Effector memory CD8-positive, alpha-beta T cell (primary cell): Measurements from ENCODE around the gene TMEM161A.
"Not testable (repeated sequence)": the region's sequence is repeated elsewhere in the genome, so short reads cannot be mapped to it uniquely, and the experiment has no call there.

Experiments
- ATAC-seq: fragments of 150-1000 bp; cut with Tn5 transposase; replicated peaks from 2 replicates; pipeline ENCODE4 v1.10.0; 2021; ENCODE audit warnings: mild to moderate bottlenecking, moderate library complexity
- DNase-seq, 3 experiments: peaks; one replicate each; pipeline ENCODE4 v3.0.0; 2021
- H3K27ac Mint-ChIP-seq, 2 donors: one replicate each; pipeline ENCODE4 v1.8.0; 2022; ENCODE audit warnings: mild to moderate bottlenecking in 2 of 2, mixed read lengths in 2 of 2, moderate library complexity in 2 of 2
- H3K27me3 Mint-ChIP-seq, 2 donors: one replicate each; pipeline ENCODE4 v1.8.0; 2022; ENCODE audit warnings: mixed read lengths in 2 of 2
- H3K36me3 Mint-ChIP-seq: one replicate; pipeline ENCODE4 v1.8.0; 2022; ENCODE audit warnings: mild to moderate bottlenecking, moderate library complexity, mixed read lengths; ENCODE audit not compliant: insufficient read depth
- H3K4me1 Mint-ChIP-seq, 2 donors: one replicate each; pipeline ENCODE4 v1.8.0; 2022; ENCODE audit warnings: low read depth in 2 of 2, mixed read lengths in 2 of 2
- H3K4me3 Mint-ChIP-seq, 2 donors: one replicate each; pipeline ENCODE4 v1.8.0; 2022; ENCODE audit warnings: mild to moderate bottlenecking in 2 of 2, mixed read lengths in 2 of 2, moderate library complexity in 2 of 2
- H3K9me3 Mint-ChIP-seq, 2 donors: one replicate each; pipeline ENCODE4 v1.8.0; 2022; ENCODE audit warnings: mixed read lengths in 2 of 2
- total RNA-seq, 9 experiments: gene quantifications; one replicate each; lab custom pipeline; 2026; lab: John Stamatoyannopoulos, UW

TMEM161A gene
- total RNA-seq, result 7.4 to 30.0 (median 23.3) reads per million in 9 experiments

GRCh38 chr19:19138109-19138981 is at the start of gene TMEM161A:
Gene TMEM161A, minus strand, starts transcription at chr19:19138478. Its CDS starts 50 bp downstream, at chr19:19138428.
- peak; percentile 100 for ATAC-seq
- peaks cover 12% of the 10 kb centered on the region for H3K36me3 Mint-ChIP-seq
- H3K9me3 Mint-ChIP-seq, result no peaks in the 10 kb centered on the region
- peak; percentile 93 to 96 (median 93) for DNase-seq
- peak within 1 kb of the TSS; percentile 95 to 97 for H3K27ac Mint-ChIP-seq
- peaks cover 22 to 24% of the 10 kb centered on the region in 2 donors for H3K4me1 Mint-ChIP-seq
- H3K27me3 Mint-ChIP-seq, result no peaks in the 10 kb centered on the region
- peak within 1 kb of the TSS; percentile 96 to 97 for H3K4me3 Mint-ChIP-seq

GRCh38 chr19:19186742-19187141 is 48.5 kb upstream of the TMEM161A start:
- Mint-ChIP-seq H3K36me3 (peaks cover 38% of the 10 kb centered on the region), H3K4me3 (no peak overlapping the region), H3K9me3 (no peaks in the 10 kb centered on the region), H3K4me1 (peaks cover 25 to 31% of the 10 kb centered on the region in 2 donors), H3K27me3 (no peaks in the 10 kb centered on the region), H3K27ac (peak overlapping the region in 1 of 2 donors; percentile 86)
- ATAC-seq, result no peak
- no peak for DNase-seq

GRCh38 chr19:19185853-19186740 is 47.8 kb upstream of the TMEM161A start:
- Mint-ChIP-seq H3K4me1 (peaks cover 23 to 25% of the 10 kb centered on the region in 2 donors), H3K36me3 (peaks cover 42% of the 10 kb centered on the region), H3K27ac (peak overlapping the region in 1 of 2 donors; percentile 86), H3K4me3 (no peak overlapping the region), H3K27me3 (no peaks in the 10 kb centered on the region), H3K9me3 (no peaks in the 10 kb centered on the region)
- DNase-seq (peak; percentile 52 to 60 (median 54)), ATAC-seq (peak; percentile 93)

GRCh38 chr19:19181488-19181998 is 43.3 kb upstream of the TMEM161A start:
- H3K4me1 Mint-ChIP-seq, result peaks cover 8 to 10% of the 10 kb centered on the region in 2 donors
- no peak overlapping the region for H3K27ac Mint-ChIP-seq

GRCh38 chr19:19179548-19180441 is 41.5 kb upstream of the TMEM161A start:
- Mint-ChIP-seq H3K27me3 (no peaks in the 10 kb centered on the region), H3K36me3 (peaks cover 27% of the 10 kb centered on the region), H3K4me3 (no peak overlapping the region), H3K27ac (peak overlapping the region in 1 of 2 donors; percentile 41), H3K9me3 (no peaks in the 10 kb centered on the region), H3K4me1 (peaks cover 3 to 5% of the 10 kb centered on the region in 2 donors)
- no peak for DNase-seq
- ATAC-seq, result no peak

More at GRCh38 chr19:19181488-19181998, 43.3 kb upstream of the TMEM161A start:
- Mint-ChIP-seq H3K9me3 (no peaks in the 10 kb centered on the region), H3K4me3 (no peak overlapping the region), H3K36me3 (peaks cover 36% of the 10 kb centered on the region), H3K27me3 (no peaks in the 10 kb centered on the region)
- ATAC-seq (no peak), DNase-seq (no peak)

- ATAC-seq, result no peak
- no peak overlapping the region for H3K4me3 Mint-ChIP-seq
- no peak for DNase-seq
- H3K4me1 Mint-ChIP-seq, result peaks cover 2 to 3% of the 10 kb centered on the region in 2 donors
- H3K9me3 Mint-ChIP-seq, result no peaks in the 10 kb centered on the region
- peaks cover 20% of the 10 kb centered on the region for H3K36me3 Mint-ChIP-seq
- no peak overlapping the region for H3K27ac Mint-ChIP-seq
- H3K27me3 Mint-ChIP-seq, result no peaks in the 10 kb centered on the region
These were observed 38.7 kb upstream of the TMEM161A start for GRCh38 chr19:19176950-19177349.

- not testable (repeated sequence) for DNase-seq, H3K27ac Mint-ChIP-seq, H3K9me3 Mint-ChIP-seq, H3K4me3 Mint-ChIP-seq, ATAC-seq
- Mint-ChIP-seq H3K36me3 (peaks cover 18% of the 10 kb centered on the region), H3K4me1 (peaks cover 19 to 22% of the 10 kb centered on the region in 2 donors), H3K27me3 (peaks cover 0 to 19% of the 10 kb centered on the region in 2 donors)
These were observed 35.0 kb upstream of the TMEM161A start for GRCh38 chr19:19173243-19173642.

GRCh38 chr19:19171821-19172532 is 33.7 kb upstream of the TMEM161A start:
- peaks cover 19 to 22% of the 10 kb centered on the region in 2 donors for H3K4me1 Mint-ChIP-seq
- H3K27me3 Mint-ChIP-seq, result peaks cover 0 to 19% of the 10 kb centered on the region in 2 donors
- H3K36me3 Mint-ChIP-seq, result peaks cover 17% of the 10 kb centered on the region
- DNase-seq, result no peak
- no peak overlapping the region for H3K4me3 Mint-ChIP-seq
- H3K9me3 Mint-ChIP-seq, result no peaks in the 10 kb centered on the region
- H3K27ac Mint-ChIP-seq, result peak overlapping the region in 1 of 2 donors; percentile 66
- no peak for ATAC-seq

GRCh38 chr19:19170873-19171672 is 32.8 kb upstream of the TMEM161A start:
- peaks cover 12% of the 10 kb centered on the region for H3K36me3 Mint-ChIP-seq
- H3K9me3 Mint-ChIP-seq, result no peaks in the 10 kb centered on the region

GRCh38 chr19:19170053-19170872 is 32.0 kb upstream of the TMEM161A start, which contains the start of gene MEF2B:
Gene MEF2B, minus strand, starts transcription at chr19:19170263. Its CDS starts 19,528 bp downstream, at chr19:19150735.
- Mint-ChIP-seq H3K4me1 (peaks cover 19 to 21% of the 10 kb centered on the region in 2 donors), H3K27me3 (peaks cover 0 to 19% of the 10 kb centered on the region in 2 donors), H3K4me3 (peak within 1 kb of the TSS; percentile 62), H3K27ac (peak within 1 kb of the TSS; percentile 39 to 87), H3K36me3 (peaks cover 10% of the 10 kb centered on the region), H3K9me3 (no peaks in the 10 kb centered on the region)
- DNase-seq (peak; percentile 56 to 64 (median 63)), ATAC-seq (peak; percentile 94)

More at GRCh38 chr19:19170873-19171672, 32.8 kb upstream of the TMEM161A start:
- ATAC-seq (no peak), DNase-seq (no peak)
- Mint-ChIP-seq H3K4me3 (peak overlapping the region; percentile 62), H3K4me1 (peaks cover 19 to 21% of the 10 kb centered on the region in 2 donors), H3K27me3 (peaks cover 0 to 19% of the 10 kb centered on the region in 2 donors), H3K27ac (peak overlapping the region; percentile 39 to 87)
